PC-3 (cell line): ENCODE results near the gene TAF4. TPM values are rescaled to one million over a fixed set of nuclear protein-coding genes. Genes with fewer than 3 reads are reported as not detected.

ENCODE experiments used
- ATAC-seq: fragments of 200-7000 bp; cut with Tn5 transposase; 2 replicates; pipeline ENCODE4 v1.9.1; 2020; ENCODE audit warnings: mild to moderate bottlenecking, moderate library complexity
- BruUV-seq: library from RNA; stranded (reverse); fragments of 400-500 nt; replicated peaks from 2 replicates; lab custom pipeline; 2021; lab: Mats Ljungman, UMichigan
- CTCF ChIA-PET: fragments of 300-600 bp; sonication (Branson Sonifier 250); formaldehyde crosslinking; loops from one replicate; lab custom pipeline; 2022; ENCODE audit warnings: antibody characterized with exemption; lab: Charles Lee
- POLR2A ChIA-PET: fragments of 300-600 bp; sonication (Branson Sonifier 250); formaldehyde crosslinking; loops from one replicate; lab custom pipeline; 2022; ENCODE audit warnings: antibody characterized with exemption; ENCODE audit not compliant: unreplicated experiment; lab: Charles Lee
- DNase-seq: peaks from one replicate; pipeline ENCODE4 v3.0.0-alpha.2; 2015
- H2AFZ ChIP-seq: fragments of 300-600 bp; sonication (generic); 2 replicates; pipeline ENCODE4 v1.6.0; 2016; ENCODE audit warnings: antibody characterized with exemption, low read length
- H3F3A ChIP-seq: fragments of 300-600 bp; sonication (generic); one replicate; pipeline ENCODE4 v1.6.0; 2017; ENCODE audit warnings: antibody characterized with exemption, low read length, control low read depth, mild to moderate bottlenecking; ENCODE audit not compliant: unreplicated experiment
- H3K27ac ChIP-seq: fragments of 300-600 bp; sonication (generic); 2 replicates; pipeline ENCODE4 v1.5.1; 2016; ENCODE audit warnings: mild to moderate bottlenecking, low read length
- H3K27me3 ChIP-seq: fragments of 300-600 bp; sonication (generic); 2 replicates; pipeline ENCODE4 v1.6.1; 2016; ENCODE audit warnings: low read length, mixed read lengths
- H3K36me3 ChIP-seq: fragments of 300-600 bp; sonication (generic); 2 replicates; pipeline ENCODE4 v1.6.1; 2016; ENCODE audit warnings: low read depth, mixed run types, low read length, mixed read lengths
- H3K4me1 ChIP-seq: fragments of 300-600 bp; sonication (generic); 2 replicates; pipeline ENCODE4 v1.5.1; 2016; ENCODE audit warnings: low read length; ENCODE audit not compliant: insufficient read depth
- H3K4me2 ChIP-seq: fragments of 300-600 bp; sonication (generic); 2 replicates; pipeline ENCODE4 v1.6.0; 2016; ENCODE audit warnings: low read length
- H3K4me3 ChIP-seq: fragments of 300-600 bp; sonication (generic); 2 replicates; pipeline ENCODE4 v1.5.1; 2016; ENCODE audit warnings: mild to moderate bottlenecking, low read length, mixed read lengths
- H3K79me2 ChIP-seq: fragments of 300-600 bp; sonication (generic); 2 replicates; pipeline ENCODE4 v1.6.1; 2017; ENCODE audit warnings: low read length, mixed read lengths
- H3K9ac ChIP-seq: fragments of 300-600 bp; sonication (generic); 2 replicates; pipeline ENCODE4 v1.6.0; 2016; ENCODE audit warnings: mild to moderate bottlenecking, low read length
- H3K9me2 ChIP-seq: fragments of 300-600 bp; sonication (generic); replicated peaks from 2 replicates; pipeline ENCODE4 v1.6.1; 2016; ENCODE audit warnings: mixed run types, low read length, mixed read lengths
- H3K9me3 ChIP-seq: fragments of 300-600 bp; sonication (generic); 2 replicates; pipeline ENCODE4 v1.6.1; 2016; ENCODE audit warnings: low read length, mixed read lengths
- H4K20me1 ChIP-seq: fragments of 300-600 bp; sonication (generic); 2 replicates; pipeline ENCODE4 v1.6.1; 2016; ENCODE audit warnings: low read length, mixed read lengths
- CTCF ChIP-seq: fragments of 300-600 bp; sonication (generic); conservative IDR thresholded peaks from 2 replicates; pipeline ENCODE4 v1.5.1; 2017; ENCODE audit warnings: antibody characterized with exemption, low read depth, mild to moderate bottlenecking, low read length
- EZH2 ChIP-seq: fragments of 300-600 bp; sonication (generic); IDR thresholded peaks from one replicate; pipeline ENCODE4 v1.6.1; 2017; ENCODE audit warnings: antibody characterized with exemption, mild to moderate bottlenecking, low read length; ENCODE audit not compliant: unreplicated experiment
- EZH2phosphoT487 ChIP-seq: fragments of 300-600 bp; sonication (generic); IDR thresholded peaks from 2 replicates; pipeline ENCODE4 v1.6.1; 2018; ENCODE audit warnings: mild to moderate bottlenecking, antibody characterized with exemption, low read length, borderline replicate concordance
- intact Hi-C: fragments of 100-400 bp; cut with micrococcal nuclease; formaldehyde crosslinking; loops from 2 replicates; pipeline ENCODE4 v1.9.0; 2023
- total RNA-seq: library from RNA; depleted of rRNA; stranded (reverse); fragments of >200 nt; gene quantifications from 2 replicates; pipeline ENCODE4 v1.2.3, GENCODE V29; 2014

Gene TAF4
- total RNA-seq, 1 experiment from 2014 or later, result 9.6 TPM

- Histone ChIP-seq H3K4me3 (no peak overlapping the region), H4K20me1 (no peaks in the 10 kb centered on the region), H3K9ac (no peak overlapping the region), H3K27me3 (no peaks in the 10 kb centered on the region), H3K27ac (no peak overlapping the region), H2AFZ (no peak overlapping the region), H3F3A (no peaks in the 10 kb centered on the region), H3K9me3 (no peaks in the 10 kb centered on the region), H3K4me2 (no peak overlapping the region), H3K36me3 (peaks cover 15% of the 10 kb centered on the region; the same call in 1 of the 2 replicates), H3K79me2 (peaks cover 20% of the 10 kb centered on the region), H3K4me1 (no peaks in the 10 kb centered on the region), H3K9me2 (no peaks in the 10 kb centered on the region)
- TF ChIP-seq EZH2, result no peak
- TF ChIP-seq EZH2phosphoT487, result no peak
- peak; percentile 91 for TF ChIP-seq CTCF
- ChIA-PET CTCF (interaction anchor here (0.8 to 1.4 kb wide), 4 partner anchors 113 to 132 kb away, joined by 3 to 7 read pairs (median 4); partner anchors contain the start of gene PSMA7), POLR2A (interaction anchor here (0.5 kb wide), 1 partner anchor 25 kb away, joined by 12 read pairs; no protein-coding TSS in a partner anchor)
- intact Hi-C loops, result loop anchor here (1.0 to 10.0 kb wide), 3 partner anchors 54 to 127 kb away; partner anchors contain the start of genes LSM14B and TAF4
- no TSS peak for BruUV-seq
- ATAC-seq (peak; percentile 82), DNase-seq (peak; percentile 60)
Observed at GRCh38 chr20:62010551-62011402, 54.9 kb downstream of the TAF4 start.

GRCh38 chr20:62009869-62010445, 55.7 kb downstream of the TAF4 start:
- H3K36me3 ChIP-seq, result peaks cover 15% of the 10 kb centered on the region; the same call in 1 of the 2 replicates
- H2AFZ ChIP-seq, result no peak overlapping the region
- H3K4me1 ChIP-seq, result no peaks in the 10 kb centered on the region
- H4K20me1 ChIP-seq, result no peaks in the 10 kb centered on the region
- POLR2A ChIA-PET, result no interaction called here
- H3K9ac ChIP-seq, result no peak overlapping the region
- TF ChIP-seq EZH2phosphoT487 (no peak), EZH2 (no peak), CTCF (no peak)
- no peak overlapping the region for H3K27ac ChIP-seq
- ATAC-seq (no peak), DNase-seq (no peak)
- BruUV-seq, result no TSS peak
- intact Hi-C loops, result loop anchor here (5.0 to 10.0 kb wide), 2 partner anchors 55 to 112 kb away; partner anchors contain the start of genes LSM14B and TAF4
- H3K9me2 ChIP-seq, result no peaks in the 10 kb centered on the region
- no peak overlapping the region for H3K4me3 ChIP-seq
- CTCF ChIA-PET, result no interaction called here
- H3K79me2 ChIP-seq, result peaks cover 12% of the 10 kb centered on the region
- no peaks in the 10 kb centered on the region for H3K27me3 ChIP-seq
- H3K4me2 ChIP-seq, result no peak overlapping the region
- H3F3A ChIP-seq, result no peaks in the 10 kb centered on the region
- H3K9me3 ChIP-seq, result no peaks in the 10 kb centered on the region
